Thoracic aorta (tissue), 2 donors: ENCODE measurements around the gene RHCE. TPM values are rescaled to one million over a fixed set of nuclear protein-coding genes. Genes with fewer than 3 reads are reported as not detected.

ENCODE experiments used
- ATAC-seq: fragments of 150-250 bp; one replicate; pipeline ENCODE4 v1.8.0; 2017; ENCODE audit warnings: low read depth; ENCODE audit not compliant: insufficient number of reproducible peaks, low FRiP score
- DNase-seq: peaks from one replicate; pipeline ENCODE4 v3.0.0-alpha.2; 2020; ENCODE audit warnings: low spot score
- H3K27ac ChIP-seq, 2 donors: fragments of 200-600 bp; sonication (generic); 1 replicate in 1 of 2; 2 replicates in 1 of 2; pipeline ENCODE4 v1.5.1; 2016; ENCODE audit warnings: mild to moderate bottlenecking in 2 of 2, moderate library complexity in 2 of 2
- H3K27me3 ChIP-seq: fragments of 200-600 bp; sonication (generic); replicated peaks from 2 replicates; pipeline ENCODE4 v1.6.0; 2016; ENCODE audit warnings: mild to moderate bottlenecking; ENCODE audit not compliant: insufficient read depth
- H3K36me3 ChIP-seq: fragments of 200-600 bp; sonication (generic); one replicate; pipeline ENCODE4 v1.5.1; 2016
- H3K4me1 ChIP-seq, 2 donors: fragments of 200-600 bp; sonication (generic); 1 replicate in 1 of 2; 2 replicates in 1 of 2; pipeline versions ENCODE4 v1.5.1 to v1.6.0; 2016; ENCODE audit warnings: low read depth in 2 of 2, mild to moderate bottlenecking in 1 of 2; ENCODE audit not compliant: control insufficient read depth in 1 of 2
- H3K4me3 ChIP-seq: fragments of 200-600 bp; sonication (generic); 2 replicates; pipeline ENCODE4 v1.5.1; 2016; ENCODE audit warnings: mild to moderate bottlenecking
- H3K9me3 ChIP-seq: fragments of 200-600 bp; sonication (generic); 2 replicates; pipeline ENCODE4 v1.5.1; 2016
- CTCF ChIP-seq: fragments of 200-600 bp; sonication (generic); IDR thresholded peaks from one replicate; pipeline ENCODE4 v1.5.1; 2019; ENCODE audit warnings: antibody characterized with exemption
- total RNA-seq, 2 donors: library from RNA; depleted of rRNA; stranded (reverse); fragments of >200 nt; gene quantifications; one replicate each; pipeline versions ENCODE4 v1.1.0 to v1.2.3, GENCODE V29; 2016

RHCE gene
- total RNA-seq, 2 donors from 2014 or later: not detected

GRCh38 chr1:25360596-25361581 is 59.7 kb downstream of the RHCE start:
- no peak for ATAC-seq
- no peak for TF ChIP-seq CTCF
- no peak for DNase-seq
- Histone ChIP-seq H3K4me1 (peaks cover 0 to 8% of the 10 kb centered on the region in 2 donors), H3K4me3 (no peak overlapping the region), H3K9me3 (no peaks in the 10 kb centered on the region), H3K27me3 (no peaks in the 10 kb centered on the region), H3K27ac (no peak overlapping the region), H3K36me3 (peaks cover 26% of the 10 kb centered on the region)

- Histone ChIP-seq H3K36me3 (peaks cover 35% of the 10 kb centered on the region), H3K4me1 (peaks cover 0 to 8% of the 10 kb centered on the region in 2 donors), H3K9me3 (no peaks in the 10 kb centered on the region), H3K27me3 (no peaks in the 10 kb centered on the region), H3K4me3 (no peak overlapping the region), H3K27ac (no peak overlapping the region)
- no peak for TF ChIP-seq CTCF
- ATAC-seq: no peak
- DNase-seq: no peak
Measured at GRCh38 chr1:25356848-25357247, 63.8 kb downstream of the RHCE start.

GRCh38 chr1:25356441-25356840 is 64.2 kb downstream of the RHCE start:
- no peak for DNase-seq
- Histone ChIP-seq H3K27me3 (no peaks in the 10 kb centered on the region), H3K4me1 (peaks cover 0 to 8% of the 10 kb centered on the region in 2 donors), H3K27ac (no peak overlapping the region), H3K4me3 (no peak overlapping the region), H3K9me3 (no peaks in the 10 kb centered on the region), H3K36me3 (peaks cover 35% of the 10 kb centered on the region)
- no peak for TF ChIP-seq CTCF
- no peak for ATAC-seq

GRCh38 chr1:25355841-25356395 is 64.7 kb downstream of the RHCE start:
- Histone ChIP-seq H3K27me3 (no peaks in the 10 kb centered on the region), H3K4me1 (peaks cover 0 to 8% of the 10 kb centered on the region in 2 donors), H3K4me3 (no peak overlapping the region), H3K9me3 (no peaks in the 10 kb centered on the region), H3K27ac (no peak overlapping the region), H3K36me3 (peaks cover 33% of the 10 kb centered on the region)
- TF ChIP-seq CTCF: no peak
- ATAC-seq (no peak), DNase-seq (no peak)

- no peak overlapping the region for H3K4me3 ChIP-seq
- H3K9me3 ChIP-seq: no peaks in the 10 kb centered on the region
- peaks cover 0 to 5% of the 10 kb centered on the region in 2 donors for H3K4me1 ChIP-seq
- no peaks in the 10 kb centered on the region for H3K27me3 ChIP-seq
- no peak for TF ChIP-seq CTCF
- no peak for ATAC-seq
- no peak for DNase-seq
- no peak overlapping the region for H3K27ac ChIP-seq
- H3K36me3 ChIP-seq: peaks cover 20% of the 10 kb centered on the region
Measured at GRCh38 chr1:25349606-25350005, 71.0 kb downstream of the RHCE start.
